Hepatocyte (in vitro differentiated cells): ENCODE data around the gene TMOD1. TPM values are rescaled to one million over a fixed set of nuclear protein-coding genes. Genes with fewer than 3 reads are reported as not detected.

Source experiments
- DNase-seq: peaks from one replicate; pipeline ENCODE4 v3.0.0-alpha.2; 2016; ENCODE audit warnings: low spot score
- H2AFZ ChIP-seq: fragments of 200-600 bp; sonication (generic); 2 replicates; pipeline ENCODE4 v1.6.0; 2016; ENCODE audit warnings: antibody characterized with exemption, mild to moderate bottlenecking
- H3K27ac ChIP-seq: fragments of 200-600 bp; sonication (generic); 2 replicates; pipeline ENCODE4 v1.5.1; 2016; ENCODE audit warnings: mild to moderate bottlenecking
- H3K27me3 ChIP-seq: fragments of 200-600 bp; sonication (generic); 2 replicates; pipeline ENCODE4 v1.6.1; 2016
- H3K36me3 ChIP-seq: fragments of 200-600 bp; sonication (generic); replicated peaks from 2 replicates; pipeline ENCODE4 v1.5.1; 2016; ENCODE audit warnings: low read depth; ENCODE audit not compliant: insufficient read depth
- H3K4me1 ChIP-seq: fragments of 200-600 bp; sonication (generic); 2 replicates; pipeline ENCODE4 v1.5.1; 2016; ENCODE audit warnings: mild to moderate bottlenecking, moderate library complexity; ENCODE audit not compliant: insufficient read depth
- H3K4me2 ChIP-seq: fragments of 200-600 bp; sonication (generic); 2 replicates; pipeline ENCODE4 v1.6.0; 2016
- H3K4me3 ChIP-seq: fragments of 200-600 bp; sonication (generic); 2 replicates; pipeline ENCODE4 v1.5.1; 2016; ENCODE audit warnings: mild to moderate bottlenecking
- H3K79me2 ChIP-seq: fragments of 200-600 bp; sonication (generic); 2 replicates; pipeline ENCODE4 v1.6.0; 2017; ENCODE audit warnings: mild to moderate bottlenecking
- H3K9me2 ChIP-seq: fragments of 200-600 bp; sonication (generic); replicated peaks from 2 replicates; pipeline ENCODE4 v1.6.0; 2017; ENCODE audit warnings: mild to moderate bottlenecking; ENCODE audit not compliant: insufficient read depth
- H3K9me3 ChIP-seq: fragments of 200-600 bp; sonication (generic); 2 replicates; pipeline ENCODE4 v1.5.1; 2016; ENCODE audit warnings: low read depth, mild to moderate bottlenecking
- H4K20me1 ChIP-seq: fragments of 200-600 bp; sonication (generic); 2 replicates; pipeline ENCODE4 v1.6.0; 2016; ENCODE audit warnings: mild to moderate bottlenecking; ENCODE audit not compliant: insufficient read depth, poor library complexity, severe bottlenecking
- CTCF ChIP-seq: fragments of 200-600 bp; sonication (generic); IDR thresholded peaks from 2 replicates; pipeline ENCODE4 v1.5.1; 2016; ENCODE audit warnings: antibody characterized with exemption, mild to moderate bottlenecking; ENCODE audit not compliant: poor library complexity
- EZH2 ChIP-seq: fragments of 200-600 bp; sonication (generic); IDR thresholded peaks from 2 replicates; pipeline ENCODE4 v1.6.1; 2016; ENCODE audit warnings: antibody characterized with exemption, mild to moderate bottlenecking, borderline replicate concordance
- EZH2phosphoT487 ChIP-seq: fragments of 200-600 bp; sonication (generic); IDR thresholded peaks from one replicate; pipeline ENCODE4 v1.6.1; 2018; ENCODE audit warnings: antibody characterized with exemption, mild to moderate bottlenecking, low read depth, moderate library complexity; ENCODE audit not compliant: unreplicated experiment, severe bottlenecking
- WGBS: methylation state at CpG from one replicate; pipeline ENCODE4 v1.1.6; 2016; ENCODE audit warnings: low lambda C conversion rate; ENCODE audit errors: missing lambda C conversion rate; 5-methylcytosine and 5-hydroxymethylcytosine counted together
- polyA plus RNA-seq: library from polyadenylated mRNA; unstranded; fragments of >200 nt; fragmentation: Nextera tagmentation; extraction: Ambion mirVana; gene quantifications from 2 replicates; pipeline ENCODE4 v1.2.1, GENCODE V29; 2016
- total RNA-seq: library from RNA; depleted of rRNA; stranded (reverse); fragments of >200 nt; gene quantifications from 2 replicates; pipeline ENCODE4 v1.2.3, GENCODE V29; 2014

The TMOD1 gene
- total and polyA plus RNA-seq, 2 experiments from 2014 or later, result 0.47 to 3.5 TPM

- no peaks in the 10 kb centered on the region for H3K9me2 ChIP-seq
- no peaks in the 10 kb centered on the region for H3K36me3 ChIP-seq
- H3K4me3 ChIP-seq, result no peak overlapping the region
- TF ChIP-seq EZH2phosphoT487 (no peak), EZH2 (no peak), CTCF (no peak)
- no peak overlapping the region for H3K4me2 ChIP-seq
- H3K79me2 ChIP-seq, result no peaks in the 10 kb centered on the region
- H3K27me3 ChIP-seq, result no peaks in the 10 kb centered on the region
- peaks cover 3% of the 10 kb centered on the region for H3K4me1 ChIP-seq
- 86% methylated on average over 5 of the region's 5 CpGs for WGBS
- H4K20me1 ChIP-seq, result no peaks in the 10 kb centered on the region
- no peak overlapping the region for H2AFZ ChIP-seq
- no peak for DNase-seq
- no peak overlapping the region for H3K27ac ChIP-seq
- H3K9me3 ChIP-seq, result no peaks in the 10 kb centered on the region
Observed at GRCh38 chr9:97562542-97562941, 61.1 kb downstream of the TMOD1 start.

GRCh38 chr9:97563458-97564135, 62.1 kb downstream of the TMOD1 start:
- DNase-seq, result no peak
- Histone ChIP-seq H3K79me2 (no peaks in the 10 kb centered on the region), H3K9me2 (no peaks in the 10 kb centered on the region), H3K9me3 (no peaks in the 10 kb centered on the region), H2AFZ (no peak overlapping the region), H3K4me2 (no peak overlapping the region), H3K27me3 (no peaks in the 10 kb centered on the region), H3K27ac (no peak overlapping the region), H3K36me3 (no peaks in the 10 kb centered on the region), H3K4me3 (no peak overlapping the region), H3K4me1 (no peaks in the 10 kb centered on the region), H4K20me1 (no peaks in the 10 kb centered on the region)
- TF ChIP-seq EZH2, result no peak
- no peak for TF ChIP-seq CTCF
- TF ChIP-seq EZH2phosphoT487, result no peak
- 82% methylated on average over 13 of the region's 13 CpGs for WGBS

GRCh38 chr9:97564291-97565175, 63.1 kb downstream of the TMOD1 start:
- no peak for TF ChIP-seq EZH2phosphoT487
- TF ChIP-seq CTCF, result no peak
- TF ChIP-seq EZH2, result no peak
- Histone ChIP-seq H3K4me3 (no peak overlapping the region), H3K36me3 (no peaks in the 10 kb centered on the region), H3K9me2 (no peaks in the 10 kb centered on the region), H3K4me2 (no peak overlapping the region), H3K79me2 (no peaks in the 10 kb centered on the region), H3K27ac (no peak overlapping the region), H4K20me1 (no peaks in the 10 kb centered on the region), H3K4me1 (no peaks in the 10 kb centered on the region), H3K27me3 (no peaks in the 10 kb centered on the region), H3K9me3 (no peaks in the 10 kb centered on the region), H2AFZ (no peak overlapping the region)
- 46% methylated on average over 14 of the region's 14 CpGs for WGBS
- DNase-seq, result peak; percentile 68
